GM12878 (cell line): ENCODE results near the gene GUCY1B1. TPM values are rescaled to one million over a fixed set of nuclear protein-coding genes. Genes with fewer than 3 reads are reported as not detected.

Experiments used
- ATAC-seq: fragments of 200-7000 bp; cut with Tn5 transposase; 3 replicates; pipeline ENCODE4 v1.9.1; 2020; ENCODE audit warnings: mild to moderate bottlenecking, moderate library complexity
- BruUV-seq: library from RNA; stranded (reverse); fragments of 400-500 nt; replicated peaks from 2 replicates; lab custom pipeline; 2021; lab: Mats Ljungman, UMichigan
- CTCF ChIA-PET: fragments of 300-600 bp; sonication (Branson Sonifier 250); formaldehyde crosslinking; extraction: SDS; loops from one replicate; lab custom pipeline; 2021; ENCODE audit warnings: inconsistent platforms; lab: Yijun Ruan, JAX
- POLR2A ChIA-PET: fragments of 350-600 bp; formaldehyde crosslinking; extraction: SDS; loops from one replicate; lab custom pipeline; 2021; ENCODE audit warnings: inconsistent platforms; lab: Charles Lee
- RAD21 ChIA-PET: fragments of 300-600 bp; sonication (Branson Sonifier 250); formaldehyde crosslinking; loops from one replicate; lab custom pipeline; 2023; ENCODE audit warnings: antibody characterized with exemption; ENCODE audit not compliant: unreplicated experiment; lab: Charles Lee
- SMC1A ChIA-PET: fragments of 300-600 bp; sonication (Branson Sonifier 250); formaldehyde crosslinking; loops from one replicate; lab custom pipeline; 2023; ENCODE audit not compliant: unreplicated experiment, uncharacterized antibody; lab: Charles Lee
- DNase-seq: peaks from one replicate; pipeline ENCODE4 v3.0.0-alpha.2; 2011; ENCODE audit warnings: low read depth, low spot score
- FAIRE-seq: peaks from 3 replicates; lab custom pipeline; 2011; peaks lifted over from hg19 to GRCh38; lab: Jason Lieb, UNC
- H2AFZ ChIP-seq: 2 replicates; pipeline ENCODE4 v1.6.0; 2011; ENCODE audit warnings: low read depth, low read length, control low read depth; ENCODE audit not compliant: control insufficient read depth
- H3K27ac ChIP-seq: 2 replicates; pipeline ENCODE4 v1.5.1; 2011; ENCODE audit warnings: control low read depth; ENCODE audit not compliant: control insufficient read depth, insufficient read depth
- H3K27me3 ChIP-seq, 2 experiments: replicated peaks in 1 of 2; 2 replicates each; pipeline versions ENCODE4 v1.6.0 to v1.6.1; 2011; ENCODE audit warnings: low read length in 1 of 2; ENCODE audit not compliant: control insufficient read depth in 2 of 2, insufficient read depth in 2 of 2
- H3K36me3 ChIP-seq, 2 experiments: 2 replicates each; pipeline ENCODE4 v1.5.1; 2011; ENCODE audit warnings: low read length in 1 of 2; ENCODE audit not compliant: control insufficient read depth in 2 of 2, insufficient read depth in 2 of 2
- H3K4me1 ChIP-seq: 2 replicates; pipeline ENCODE4 v1.6.1; 2011; ENCODE audit warnings: mild to moderate bottlenecking, low read length, moderate library complexity, mixed read lengths; ENCODE audit not compliant: control insufficient read depth, insufficient read depth
- H3K4me2 ChIP-seq: 2 replicates; pipeline ENCODE4 v1.6.0; 2011; ENCODE audit warnings: control low read depth; ENCODE audit not compliant: control insufficient read depth, insufficient read depth
- H3K4me3 ChIP-seq: fragments of 200-600 bp; sonication (generic); 2 replicates; pipeline ENCODE4 v1.5.1; 2016
- H3K79me2 ChIP-seq: 2 replicates; pipeline ENCODE4 v1.6.0; 2011; ENCODE audit warnings: low read length; ENCODE audit not compliant: control insufficient read depth, insufficient read depth
- H3K9ac ChIP-seq: 2 replicates; pipeline ENCODE4 v1.8.0; 2011; ENCODE audit warnings: low read length, control low read depth, mixed read lengths; ENCODE audit not compliant: control insufficient read depth, insufficient read depth
- H3K9me3 ChIP-seq: replicated peaks from 3 replicates; pipeline ENCODE4 v1.5.1; 2011; ENCODE audit warnings: mild to moderate bottlenecking, low read length; ENCODE audit not compliant: control insufficient read depth, insufficient read depth
- H4K20me1 ChIP-seq: 2 replicates; pipeline ENCODE4 v1.6.0; 2011; ENCODE audit not compliant: control insufficient read depth, insufficient read depth
- BACH1 ChIP-seq: fragments of 450-650 bp; IDR thresholded peaks from 2 replicates; pipeline ENCODE4 v1.6.1; 2017; ENCODE audit warnings: mild to moderate bottlenecking, borderline replicate concordance
- BHLHE40 ChIP-seq, 2 experiments: fragments of 450-650 bp in 1 of 2; IDR thresholded peaks; 2 replicates each; pipeline ENCODE4 v1.6.1; 2011 to 2017; ENCODE audit warnings: low read depth in 2 of 2, borderline replicate concordance in 1 of 2, improper control_type of control experiment in 1 of 2, low read length in 1 of 2, mild to moderate bottlenecking in 1 of 2
- CBX3 ChIP-seq: fragments of 200-600 bp; sonication (generic); IDR thresholded peaks from 2 replicates; pipeline ENCODE4 v1.6.1; 2016; ENCODE audit warnings: low read depth, borderline replicate concordance
- CHD2 ChIP-seq: IDR thresholded peaks from 2 replicates; pipeline ENCODE4 v1.6.1; 2011; ENCODE audit warnings: low read depth, low read length, improper control_type of control experiment, borderline replicate concordance
- CREB1 ChIP-seq: IDR thresholded peaks from 2 replicates; pipeline ENCODE4 v1.6.1; 2012; ENCODE audit warnings: low read depth, mild to moderate bottlenecking, inconsistent platforms
- GATAD2B ChIP-seq: fragments of 450-650 bp; conservative IDR thresholded peaks from 2 replicates; pipeline ENCODE4 v1.6.1; 2017; ENCODE audit warnings: low read depth, mild to moderate bottlenecking, moderate library complexity
- LARP7 ChIP-seq: fragments of 450-650 bp; IDR thresholded peaks from 2 replicates; pipeline ENCODE4 v1.6.1; 2017; ENCODE audit warnings: mild to moderate bottlenecking
- MYB ChIP-seq: fragments of 150-350 bp; IDR thresholded peaks from 2 replicates; pipeline ENCODE4 v1.6.1; 2014; ENCODE audit warnings: mild to moderate bottlenecking, low read depth, low read length, borderline replicate concordance
- POLR2A ChIP-seq: IDR thresholded peaks from 2 replicates; pipeline ENCODE4 v1.6.1; 2011; ENCODE audit warnings: low read depth, mild to moderate bottlenecking, low read length
- POU2F2 ChIP-seq: IDR thresholded peaks from 3 replicates; pipeline ENCODE4 v1.6.1; 2011; ENCODE audit warnings: low read depth, mild to moderate bottlenecking, low read length, borderline replicate concordance
- RB1 ChIP-seq: fragments of 450-650 bp; formaldehyde crosslinking; IDR thresholded peaks from 2 replicates; pipeline ENCODE4 v1.6.1; 2017; ENCODE audit warnings: mild to moderate bottlenecking, borderline replicate concordance
- TCF12 ChIP-seq: IDR thresholded peaks from 2 replicates; pipeline ENCODE4 v1.6.1; 2011; ENCODE audit warnings: low read depth, mild to moderate bottlenecking, low read length
- TCF3 ChIP-seq: IDR thresholded peaks from 2 replicates; pipeline ENCODE4 v1.6.1; 2012; ENCODE audit warnings: low read depth, mild to moderate bottlenecking, low read length, borderline replicate concordance; ENCODE audit not compliant: insufficient read depth
- WRNIP1 ChIP-seq: IDR thresholded peaks from 2 replicates; pipeline ENCODE4 v1.6.1; 2011; ENCODE audit warnings: low read depth, low read length, improper control_type of control experiment, borderline replicate concordance
- WGBS: methylation state at CpG from one replicate; pipeline ENCODE4 v1.1.6; 2016; ENCODE audit warnings: low lambda C conversion rate; ENCODE audit not compliant: insufficient replicate concordance, insufficient coverage; ENCODE audit errors: missing lambda C conversion rate; 5-methylcytosine and 5-hydroxymethylcytosine counted together
- in situ Hi-C: fragments of 300-500 bp; cut with MboI; formaldehyde crosslinking; loops from 9 replicates; pipeline ENCODE4 v1.14.3; 2018; ENCODE audit warnings: mixed read lengths
- intact Hi-C: fragments of 100-400 bp; cut with micrococcal nuclease; formaldehyde crosslinking; loops from one replicate; pipeline ENCODE4 v1.14.2; 2022; ENCODE audit not compliant: unreplicated experiment
- polyA plus RNA-seq, 11 experiments: library from polyadenylated mRNA; depleted of rRNA in 4 of 11; unstranded in 6 of 11; stranded (reverse) in 5 of 11; fragments of >200 nt; fragmentation: Nextera tagmentation in 4 of 11; fragmentation: Illumina TruSeq in 1 of 11; extraction: Ambion mirVana in 4 of 11; extraction: Trizol in 1 of 11; gene quantifications; 1 replicate in 1 of 11; 2 replicates in 10 of 11; pipeline versions ENCODE4 v1.2.1 to v1.2.3, GENCODE V29; 2011 to 2016; ENCODE audit warnings: inconsistent platforms in 2 of 11, missing spikeins in 2 of 11, low read depth in 1 of 11
- total RNA-seq, 4 experiments: library from RNA; depleted of rRNA in 3 of 4; stranded (reverse); fragments of >200 nt in 3 of 4; fragmentation: Illumina TruSeq in 1 of 4; extraction: Trizol in 1 of 4; gene quantifications; 2 replicates each; pipeline versions ENCODE4 v1.2.1 to v1.2.3, GENCODE V29; 2013 to 2021
- TF ChIP-seq, protein P1 (sequence below): fragments of 450-650 bp; IDR thresholded peaks from 2 replicates; pipeline ENCODE4 v1.6.1; 2017; ENCODE audit warnings: mild to moderate bottlenecking, moderate library complexity
- TF ChIP-seq, protein P2 (sequence below): fragments of 450-650 bp; IDR thresholded peaks from 2 replicates; pipeline ENCODE4 v1.6.1; 2017; ENCODE audit warnings: antibody characterized with exemption, mild to moderate bottlenecking, moderate library complexity

Gene GUCY1B1
- total and polyA plus RNA-seq, 10 of the 15 experiments (the other 5 are each of a cell fraction or from before 2014, with no cell fraction given), result 0.60 to 38.5 (median 1.4) TPM

DNA sequence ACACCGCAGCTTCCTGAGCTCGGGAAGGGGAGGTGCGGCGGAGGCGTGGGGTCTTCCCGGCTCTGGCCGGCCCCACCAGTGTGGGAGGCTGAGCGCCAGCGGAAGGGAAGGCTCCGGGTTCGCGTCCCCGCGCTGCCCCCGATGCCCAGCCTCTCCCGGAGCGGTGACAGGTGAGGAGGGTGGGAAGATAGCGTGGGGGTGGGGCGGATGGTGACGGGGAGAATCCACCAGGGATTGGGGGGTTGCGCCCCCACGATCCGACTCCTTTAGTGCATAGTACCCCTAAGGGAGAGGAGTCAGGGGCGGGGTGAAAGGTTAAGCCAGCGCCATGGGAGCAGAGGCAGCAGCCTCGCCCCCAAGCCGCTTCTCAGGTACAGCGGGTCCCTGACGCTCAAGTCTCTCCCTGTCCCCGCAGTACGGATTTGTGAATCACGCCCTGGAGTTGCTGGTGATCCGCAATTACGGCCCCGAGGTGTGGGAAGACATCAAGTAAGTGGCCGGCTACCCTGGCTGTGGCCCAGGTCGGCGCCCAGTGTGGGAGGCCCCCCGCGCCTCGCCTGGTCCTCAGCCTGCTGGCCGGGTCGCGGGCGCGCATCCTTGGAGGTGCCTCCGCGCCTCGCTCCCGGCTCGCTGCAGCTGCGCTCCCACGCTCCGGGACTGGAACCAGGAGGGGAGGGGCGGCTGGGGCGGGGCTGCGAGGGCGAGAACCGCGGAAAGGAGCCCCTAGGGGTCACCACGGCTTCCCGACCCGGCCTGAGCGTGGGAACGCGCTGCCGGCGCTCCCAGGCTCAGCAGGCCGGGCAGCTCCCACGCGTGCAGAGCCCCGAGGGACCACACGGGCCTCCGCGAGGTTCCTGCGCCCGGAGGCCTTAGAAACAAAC lies 791 bp downstream of the GUCY1B1 start:
- H3K9me3 ChIP-seq, result no peaks in the 10 kb centered on the region; the same call in 2 of the 3 replicates
- FAIRE-seq (no peak), ATAC-seq (peak; percentile 43), DNase-seq (no peak)
- RAD21 ChIA-PET, result interaction anchor here (0.8 to 3.8 kb wide), 21 partner anchors 9 to 316 kb away, joined by 3 to 55 read pairs (median 6); partner anchors contain the start of gene GUCY1A1
- intact Hi-C loops, result loop anchor here (5.0 kb wide), 2 partner anchors 57 to 92 kb away; partner anchors contain the start of gene GUCY1A1
- peaks cover 0 to 7% of the 10 kb centered on the region in 2 experiments; a peak in 2 of 4 replicates for H3K27me3 ChIP-seq
- no TSS peak for BruUV-seq
- POLR2A ChIA-PET, result interaction anchor here (0.8 to 3.1 kb wide), 19 partner anchors 7 to 231 kb away, joined by 3 to 18 read pairs (median 5); partner anchors contain the start of genes CTSO and GUCY1A1
- no peak overlapping the region for H3K4me3 ChIP-seq
- no peaks in the 10 kb centered on the region for H3K4me1 ChIP-seq
- H3K4me2 ChIP-seq, result peak overlapping the region; percentile 30; the same call in 1 of the 2 replicates
- H3K36me3 ChIP-seq, result no peaks in the 10 kb centered on the region
- SMC1A ChIA-PET, result interaction anchor here (0.6 to 4.2 kb wide), 25 partner anchors 10 to 317 kb away, joined by 3 to 22 read pairs (median 5); partner anchors contain the start of genes CTSO and GUCY1A1
- in situ Hi-C loops, result no loop called here
- H4K20me1 ChIP-seq, result no peaks in the 10 kb centered on the region
- H3K79me2 ChIP-seq, result no peaks in the 10 kb centered on the region
- H3K9ac ChIP-seq, result no peak overlapping the region
- H2AFZ ChIP-seq, result no peak overlapping the region
- CTCF ChIA-PET, result interaction anchor here (0.7 to 3.6 kb wide), 16 partner anchors 10 to 231 kb away, joined by 3 to 14 read pairs (median 6); partner anchors contain the start of genes CTSO and GUCY1A1
- H3K27ac ChIP-seq, result no peak overlapping the region
- 13% methylated on average over 56 of the region's 77 CpGs for WGBS
- TF ChIP-seq RB1, result peak; percentile 71; the same call in 1 of the 2 replicates
- peak; percentile 51 to 86; a peak in 3 of 4 replicates for TF ChIP-seq BHLHE40 (IDR thresholded peaks at IDR 0.05; ENCODE audit: borderline replicate concordance in 1 of 2, low read depth in 2 of 2, low read length in 1 of 2)
- TF ChIP-seq GATAD2B, result peak; percentile 100
- no peak for TF ChIP-seq POLR2A
- no peak for TF ChIP-seq TCF3
- TF ChIP-seq, protein P1, sequence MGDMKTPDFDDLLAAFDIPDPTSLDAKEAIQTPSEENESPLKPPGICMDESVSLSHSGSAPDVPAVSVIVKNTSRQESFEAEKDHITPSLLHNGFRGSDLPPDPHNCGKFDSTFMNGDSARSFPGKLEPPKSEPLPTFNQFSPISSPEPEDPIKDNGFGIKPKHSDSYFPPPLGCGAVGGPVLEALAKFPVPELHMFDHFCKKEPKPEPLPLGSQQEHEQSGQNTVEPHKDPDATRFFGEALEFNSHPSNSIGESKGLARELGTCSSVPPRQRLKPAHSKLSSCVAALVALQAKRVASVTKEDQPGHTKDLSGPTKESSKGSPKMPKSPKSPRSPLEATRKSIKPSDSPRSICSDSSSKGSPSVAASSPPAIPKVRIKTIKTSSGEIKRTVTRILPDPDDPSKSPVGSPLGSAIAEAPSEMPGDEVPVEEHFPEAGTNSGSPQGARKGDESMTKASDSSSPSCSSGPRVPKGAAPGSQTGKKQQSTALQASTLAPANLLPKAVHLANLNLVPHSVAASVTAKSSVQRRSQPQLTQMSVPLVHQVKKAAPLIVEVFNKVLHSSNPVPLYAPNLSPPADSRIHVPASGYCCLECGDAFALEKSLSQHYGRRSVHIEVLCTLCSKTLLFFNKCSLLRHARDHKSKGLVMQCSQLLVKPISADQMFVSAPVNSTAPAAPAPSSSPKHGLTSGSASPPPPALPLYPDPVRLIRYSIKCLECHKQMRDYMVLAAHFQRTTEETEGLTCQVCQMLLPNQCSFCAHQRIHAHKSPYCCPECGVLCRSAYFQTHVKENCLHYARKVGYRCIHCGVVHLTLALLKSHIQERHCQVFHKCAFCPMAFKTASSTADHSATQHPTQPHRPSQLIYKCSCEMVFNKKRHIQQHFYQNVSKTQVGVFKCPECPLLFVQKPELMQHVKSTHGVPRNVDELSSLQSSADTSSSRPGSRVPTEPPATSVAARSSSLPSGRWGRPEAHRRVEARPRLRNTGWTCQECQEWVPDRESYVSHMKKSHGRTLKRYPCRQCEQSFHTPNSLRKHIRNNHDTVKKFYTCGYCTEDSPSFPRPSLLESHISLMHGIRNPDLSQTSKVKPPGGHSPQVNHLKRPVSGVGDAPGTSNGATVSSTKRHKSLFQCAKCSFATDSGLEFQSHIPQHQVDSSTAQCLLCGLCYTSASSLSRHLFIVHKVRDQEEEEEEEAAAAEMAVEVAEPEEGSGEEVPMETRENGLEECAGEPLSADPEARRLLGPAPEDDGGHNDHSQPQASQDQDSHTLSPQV, result no peak
- peak; percentile 53; the same call in 1 of the 2 replicates for TF ChIP-seq BACH1
- no peak for TF ChIP-seq POU2F2
- TF ChIP-seq MYB, result no peak
- TF ChIP-seq TCF12, result peak; percentile 87; the same call in 1 of the 2 replicates
- peak; percentile 55; the same call in 1 of the 2 replicates for TF ChIP-seq LARP7
- TF ChIP-seq, protein P2, sequence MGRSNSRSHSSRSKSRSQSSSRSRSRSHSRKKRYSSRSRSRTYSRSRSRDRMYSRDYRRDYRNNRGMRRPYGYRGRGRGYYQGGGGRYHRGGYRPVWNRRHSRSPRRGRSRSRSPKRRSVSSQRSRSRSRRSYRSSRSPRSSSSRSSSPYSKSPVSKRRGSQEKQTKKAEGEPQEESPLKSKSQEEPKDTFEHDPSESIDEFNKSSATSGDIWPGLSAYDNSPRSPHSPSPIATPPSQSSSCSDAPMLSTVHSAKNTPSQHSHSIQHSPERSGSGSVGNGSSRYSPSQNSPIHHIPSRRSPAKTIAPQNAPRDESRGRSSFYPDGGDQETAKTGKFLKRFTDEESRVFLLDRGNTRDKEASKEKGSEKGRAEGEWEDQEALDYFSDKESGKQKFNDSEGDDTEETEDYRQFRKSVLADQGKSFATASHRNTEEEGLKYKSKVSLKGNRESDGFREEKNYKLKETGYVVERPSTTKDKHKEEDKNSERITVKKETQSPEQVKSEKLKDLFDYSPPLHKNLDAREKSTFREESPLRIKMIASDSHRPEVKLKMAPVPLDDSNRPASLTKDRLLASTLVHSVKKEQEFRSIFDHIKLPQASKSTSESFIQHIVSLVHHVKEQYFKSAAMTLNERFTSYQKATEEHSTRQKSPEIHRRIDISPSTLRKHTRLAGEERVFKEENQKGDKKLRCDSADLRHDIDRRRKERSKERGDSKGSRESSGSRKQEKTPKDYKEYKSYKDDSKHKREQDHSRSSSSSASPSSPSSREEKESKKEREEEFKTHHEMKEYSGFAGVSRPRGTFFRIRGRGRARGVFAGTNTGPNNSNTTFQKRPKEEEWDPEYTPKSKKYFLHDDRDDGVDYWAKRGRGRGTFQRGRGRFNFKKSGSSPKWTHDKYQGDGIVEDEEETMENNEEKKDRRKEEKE, result no peak
- no peak for TF ChIP-seq WRNIP1
- TF ChIP-seq CHD2, result no peak
- no peak for TF ChIP-seq CREB1
- TF ChIP-seq CBX3, result no peak
